Measurements from ENCODE around the gene STAMBPL1.

- TF ChIP-seq CTCF (IDR thresholded peaks at IDR 0.05; ENCODE audit: low read depth, low read length, poor library complexity, severe bottlenecking) (no peak), EZH2phosphoT487 (IDR thresholded peaks at IDR 0.05; ENCODE audit: borderline replicate concordance, low read length) (no peak)
Observed at GRCh38 chr10:88875081-88875480, 5.0 kb upstream of the STAMBPL1 start.
